Measurements from ENCODE around the gene DDX4. TPM values are rescaled to one million over a fixed set of nuclear protein-coding genes. Genes with fewer than 3 reads are reported as not detected.

DDX4 gene
- total RNA-seq, 1 experiment from 2014 or later = not detected

DNA sequence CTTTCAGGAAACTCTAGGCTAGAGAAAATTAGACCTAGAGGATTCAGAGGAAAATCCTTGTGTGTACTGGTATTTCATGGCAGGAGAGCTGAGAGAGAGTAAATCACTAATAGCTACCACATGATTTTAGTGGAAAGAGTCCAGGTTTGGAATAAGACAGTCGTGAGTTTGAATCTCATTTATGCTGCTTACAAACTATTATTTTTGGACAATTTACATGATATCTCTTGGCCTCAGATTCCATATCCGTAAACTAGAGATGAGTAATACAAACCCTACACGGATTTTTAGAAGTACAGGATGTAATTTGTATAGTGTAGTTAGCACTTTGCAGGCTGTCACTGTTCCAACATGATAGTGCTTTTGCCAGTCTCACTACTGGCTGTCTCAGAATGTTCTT lies 116.0 kb downstream of the DDX4 start:
- no peak for DNase-seq (ENCODE audit: low read depth)
- in situ Hi-C loops (cut with HindIII; ENCODE audit: low pct_unique_long_range_greater_than_20kb, low sequenced_read_pairs) = no loop called here

DNA sequence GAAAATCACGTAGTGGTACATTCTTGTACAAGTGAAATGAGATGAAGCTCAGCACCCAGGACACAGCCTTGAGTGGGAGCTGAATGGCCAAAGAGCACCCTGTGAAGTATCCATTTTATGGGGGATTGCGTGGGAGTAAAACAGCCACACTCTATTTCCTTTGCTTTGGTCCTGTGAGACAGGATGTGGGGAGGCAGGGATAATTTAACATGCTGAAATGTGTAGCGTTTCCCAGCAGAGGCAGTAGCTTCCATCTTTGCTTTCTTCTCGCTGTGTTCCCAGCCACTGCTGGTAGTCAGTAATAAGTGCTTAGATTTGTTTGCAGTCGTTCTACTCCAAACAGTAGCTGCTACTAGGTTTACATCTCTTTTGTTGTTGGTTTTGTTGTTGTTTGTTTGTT lies 117.6 kb downstream of the DDX4 start:
- in situ Hi-C loops (cut with HindIII; ENCODE audit: low pct_unique_long_range_greater_than_20kb, low sequenced_read_pairs) = no loop called here

DNA sequence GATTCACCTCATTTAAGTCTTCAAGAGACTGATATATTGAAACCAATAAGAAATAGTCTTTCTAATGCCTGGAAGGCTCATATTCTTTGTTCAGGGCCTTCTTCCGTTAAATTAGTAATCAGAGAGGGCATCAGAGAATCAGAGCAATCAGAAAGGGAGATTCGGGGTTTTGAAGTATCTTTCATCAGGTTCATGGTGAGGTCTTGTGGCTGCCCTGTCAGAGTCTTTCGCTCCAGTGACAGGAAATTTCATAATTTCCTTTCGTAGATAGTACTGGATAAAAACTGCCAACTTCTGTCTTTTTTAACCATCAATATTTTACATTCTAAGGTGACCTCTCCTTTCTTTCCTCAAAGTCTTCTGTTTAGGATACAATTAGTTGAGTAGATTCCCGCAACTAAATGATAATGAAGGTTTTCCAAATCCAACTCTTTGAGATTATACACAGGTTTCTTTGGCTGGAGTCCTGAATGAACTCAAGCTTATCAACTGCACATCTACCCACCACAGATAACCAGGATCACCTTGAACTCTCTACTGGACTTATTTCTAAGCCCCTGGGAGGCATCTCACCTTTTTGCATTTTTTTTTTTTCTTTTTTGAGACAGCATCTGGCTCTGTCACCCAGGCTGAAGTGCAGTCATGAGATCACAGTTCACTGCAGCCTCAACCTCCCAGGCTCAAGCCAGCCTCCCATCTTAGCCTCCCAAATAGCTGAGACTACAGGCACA lies 118.8 kb downstream of the DDX4 start:
- DNase-seq (ENCODE audit: low read depth) = no peak

More for the DNA sequence above, 117.6 kb downstream of the DDX4 start:
- DNase-seq (ENCODE audit: low read depth) = no peak

DNA sequence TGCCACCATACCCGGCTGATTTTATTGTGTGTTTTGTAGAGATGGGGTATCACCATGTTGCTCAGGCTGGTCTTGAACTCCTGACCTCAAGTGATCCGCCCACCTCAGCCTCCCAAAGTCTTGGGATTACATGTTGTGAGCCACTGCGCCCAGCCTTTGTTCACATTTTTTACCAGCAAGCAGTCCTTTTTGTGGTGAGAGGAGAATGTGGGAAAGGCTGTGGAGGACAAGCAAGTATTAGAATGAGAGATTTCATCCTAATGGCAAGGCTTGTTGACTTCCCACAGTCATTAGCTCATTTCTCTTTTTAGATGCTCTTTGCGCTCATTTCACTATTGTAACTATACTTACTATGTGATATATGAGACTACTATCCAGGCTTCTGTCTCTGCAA lies 119.4 kb downstream of the DDX4 start:
- DNase-seq (ENCODE audit: low read depth) = no peak
- in situ Hi-C loops (cut with HindIII; ENCODE audit: low pct_unique_long_range_greater_than_20kb, low sequenced_read_pairs) = no loop called here

More for the DNA sequence above, 118.8 kb downstream of the DDX4 start:
- in situ Hi-C loops (cut with HindIII; ENCODE audit: low pct_unique_long_range_greater_than_20kb, low sequenced_read_pairs) = no loop called here

DNA sequence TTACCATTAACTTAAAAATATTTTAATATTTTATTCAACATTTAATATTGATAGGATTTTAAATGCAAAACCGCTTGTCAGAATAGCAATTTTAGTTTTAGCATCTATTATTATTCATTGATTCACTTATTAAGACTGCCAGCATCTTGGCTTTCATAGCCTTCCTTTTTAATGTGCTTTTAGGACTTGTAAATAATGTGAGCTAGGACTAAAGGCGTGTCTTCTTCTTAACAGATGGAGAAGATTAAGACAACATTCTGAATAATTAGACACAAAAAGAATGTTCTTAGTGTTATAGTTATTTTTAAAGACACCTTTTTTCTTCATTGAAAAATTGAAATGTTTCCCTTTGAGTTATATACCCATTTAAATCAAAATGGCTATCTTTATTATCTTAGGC lies 120.2 kb downstream of the DDX4 start:
- DNase-seq (ENCODE audit: low read depth) = no peak
- in situ Hi-C loops (cut with HindIII; ENCODE audit: low pct_unique_long_range_greater_than_20kb, low sequenced_read_pairs) = no loop called here

DNA sequence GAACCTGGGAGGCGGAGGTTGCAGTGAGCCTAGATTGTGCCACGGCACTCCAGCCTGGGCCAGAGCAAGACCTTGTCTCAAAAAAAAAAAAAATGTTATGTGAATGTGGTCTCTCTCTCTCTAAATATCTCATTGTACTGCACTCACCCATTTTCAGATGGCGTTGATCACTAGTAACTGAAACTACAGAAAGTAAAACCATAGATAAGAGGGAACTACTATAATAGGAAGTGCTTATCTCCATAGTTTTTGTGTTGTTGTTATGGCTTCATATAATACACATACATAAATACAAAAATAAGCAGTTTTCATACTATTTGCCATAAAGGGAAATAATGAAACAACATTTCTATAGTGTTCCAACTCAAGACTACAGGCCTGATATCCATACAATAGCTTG lies 122.4 kb downstream of the DDX4 start:
- in situ Hi-C loops (cut with HindIII; ENCODE audit: low pct_unique_long_range_greater_than_20kb, low sequenced_read_pairs) = no loop called here
- DNase-seq (ENCODE audit: low read depth) = no peak

DNA sequence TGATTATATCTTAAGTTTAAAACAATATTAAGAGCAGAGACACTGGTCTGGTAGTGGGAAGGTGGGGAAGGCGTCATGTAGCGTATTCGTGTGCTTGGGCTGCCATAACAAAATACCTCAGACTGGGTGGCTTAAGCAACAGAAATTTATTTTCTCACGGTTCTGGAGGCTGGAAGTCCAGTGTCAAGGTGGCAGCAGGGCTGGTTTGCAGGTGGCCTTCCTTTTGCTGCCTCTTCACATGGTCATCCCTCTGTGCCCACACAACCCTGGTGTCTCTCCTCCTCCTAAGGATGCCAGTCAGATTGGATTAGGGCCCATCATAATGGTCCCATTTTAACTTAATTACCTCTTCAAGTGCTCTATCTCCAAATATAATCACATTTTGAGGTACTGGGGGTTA lies 122.8 kb downstream of the DDX4 start:
- in situ Hi-C loops (cut with HindIII; ENCODE audit: low pct_unique_long_range_greater_than_20kb, low sequenced_read_pairs) = no loop called here
- no peak for DNase-seq (ENCODE audit: low read depth)

DNA sequence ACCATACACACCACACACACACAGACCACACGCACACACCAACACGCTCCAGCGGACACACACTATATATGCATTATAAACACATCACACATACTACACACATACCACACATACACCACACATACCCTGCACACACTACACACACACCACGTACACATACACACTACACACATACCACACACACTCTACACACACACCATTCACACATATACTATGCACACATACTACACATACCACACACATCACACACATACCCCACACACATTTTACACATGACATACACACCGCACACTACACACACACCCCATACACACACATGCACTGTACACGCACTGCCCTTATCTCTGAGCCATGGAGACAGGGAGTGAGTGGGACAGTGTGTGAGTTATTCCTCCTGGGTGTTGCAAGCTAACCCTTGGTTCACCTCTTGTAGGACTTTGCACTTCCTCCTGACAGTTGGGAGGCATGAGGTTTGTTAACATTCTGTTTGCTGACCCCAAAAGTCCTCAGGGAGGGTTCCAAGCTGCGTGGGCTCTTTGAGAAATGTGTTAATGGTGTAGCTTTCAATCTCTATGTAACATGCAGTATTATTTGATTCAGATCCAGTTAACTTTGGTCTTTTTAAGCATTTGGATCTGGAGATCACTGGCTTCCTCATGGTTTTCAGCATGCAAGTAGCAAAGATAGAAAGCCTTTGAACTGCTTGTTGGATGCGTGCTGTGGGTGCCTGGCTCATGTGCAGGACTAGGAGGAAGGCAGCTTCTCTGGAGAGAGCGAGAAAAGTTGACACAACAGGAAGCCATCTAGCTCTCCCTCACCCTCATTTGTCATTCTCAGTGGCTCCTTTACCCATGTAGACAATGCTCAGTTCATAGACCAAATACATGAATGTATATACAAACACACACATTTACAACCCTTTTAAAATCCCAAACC lies 127.0 kb downstream of the DDX4 start:
- in situ Hi-C loops (cut with HindIII; ENCODE audit: low pct_unique_long_range_greater_than_20kb, low sequenced_read_pairs) = no loop called here
- no peak for DNase-seq (ENCODE audit: low read depth)

DNA sequence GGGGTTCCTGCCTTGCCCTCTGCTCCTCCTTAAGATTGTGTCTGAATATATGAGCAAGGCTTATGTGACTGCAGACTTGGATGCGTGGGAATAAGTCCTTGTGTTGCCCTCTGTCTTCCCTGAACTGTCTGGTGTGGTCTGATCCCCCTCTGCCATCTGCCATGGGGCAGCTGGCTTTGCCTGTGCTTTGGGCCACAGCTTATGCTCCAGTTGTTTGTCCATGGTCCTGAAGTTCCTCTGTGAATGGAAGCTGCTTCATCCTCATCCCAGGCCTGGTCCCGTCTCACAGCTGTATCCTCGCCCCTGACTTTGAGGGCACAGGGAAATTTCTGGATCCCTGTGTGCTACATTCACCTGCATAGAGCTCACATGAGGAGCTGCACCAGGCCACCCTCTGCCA lies 128.0 kb downstream of the DDX4 start:
- DNase-seq (ENCODE audit: low read depth) = no peak
- in situ Hi-C loops (cut with HindIII; ENCODE audit: low pct_unique_long_range_greater_than_20kb, low sequenced_read_pairs) = no loop called here

DNA sequence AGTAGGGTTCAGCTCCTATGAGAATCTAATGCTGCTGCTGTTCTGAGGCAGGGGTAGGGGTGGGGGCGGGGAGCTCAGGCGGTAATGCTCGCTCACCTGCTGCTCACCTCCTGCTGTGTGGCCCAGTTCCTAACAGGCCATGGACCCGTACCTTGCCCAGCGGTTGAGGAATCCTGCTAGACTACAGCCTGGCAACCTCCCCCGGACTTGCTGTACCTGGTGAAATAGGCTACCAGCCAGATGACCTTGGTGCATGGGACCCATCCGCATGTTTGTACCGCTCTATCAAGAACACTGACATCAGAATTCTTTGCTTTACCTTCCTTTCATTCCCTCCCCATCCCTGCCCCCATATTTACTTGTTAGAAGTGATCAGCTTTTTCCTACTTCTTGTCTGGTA lies 128.6 kb downstream of the DDX4 start:
- in situ Hi-C loops (cut with HindIII; ENCODE audit: low pct_unique_long_range_greater_than_20kb, low sequenced_read_pairs) = no loop called here

More for the DNA sequence above, 128.6 kb downstream of the DDX4 start:
- no peak for DNase-seq (ENCODE audit: low read depth)

Other genes starting within 250 kb of the DDX4 start
- 20.7 and 42.2 TPM in 2 replicates for gene PLPP1, start 203.1 kb upstream of the DDX4 start, total RNA-seq (2014; rRNA removed; shearing (Covaris generic); ENCODE audit: low replicate concordance)
- 10.7 and 13.8 TPM in 2 replicates for gene SLC38A9, start 25.7 kb upstream of the DDX4 start, total RNA-seq (2014; rRNA removed; shearing (Covaris generic); ENCODE audit: low replicate concordance)
- 0.03 TPM in 1 of 2 replicates, not detected in the other for gene IL31RA, start 113.3 kb downstream of the DDX4 start, total RNA-seq (2014; rRNA removed; shearing (Covaris generic); ENCODE audit: low replicate concordance)